Heart left ventricle (tissue), 13 donors: Measurements from ENCODE around the gene PRRT2.

Experiments
- CTCF ChIP-seq, 12 donors: fragments of 200-600 bp; sonication (generic) in 4 of 12; IDR thresholded peaks; one replicate each; pipeline versions ENCODE4 v1.5.0 to v1.8.0; 2018 to 2022; ENCODE audit warnings: antibody characterized with exemption in 12 of 12, mild to moderate bottlenecking in 5 of 12
- POLR2A ChIP-seq, 2 donors: fragments of 450-650 bp; IDR thresholded peaks; one replicate each; pipeline ENCODE4 v1.6.1; 2017; ENCODE audit warnings: antibody characterized with exemption in 2 of 2, mild to moderate bottlenecking in 2 of 2, moderate library complexity in 2 of 2
- donor health status: ischemic (EF 13 %, LVEDD 7.1; RV severe dilation, severe dysfunction).
- donor health status: DM: no; HTN: yes; CAD: no.
- donor health status: DM: no; HTN: no; CAD: no.
- donor health status: ischemic (EF 25% LVEDD 6.9; RV normal size, moderate dysfunction).
- donor health status: ischemic (EF 25% LVEDD 5.7; RV mildly dilated, moderate dysfunction).
- donor health status: ischemic (EF 35%, LVEDD 5.7; RV mildly dilated, moderate dysfunction).
- donor health status: nonischemic (EF 11% LVEDD 7.7; RV severe dilation, severe dysfunction).
- donor health status: DM: yes; HTN: yes; CAD: no.
- donor health status: PGD.
- donor health status: ischemic (EF 29% LVEDD 5.4; RV normal size, mild dysfunction).
- donor health status: nonischemic (EF 23%, LVEDD 6.1; RV moderate dilation, normal function).

DNA sequence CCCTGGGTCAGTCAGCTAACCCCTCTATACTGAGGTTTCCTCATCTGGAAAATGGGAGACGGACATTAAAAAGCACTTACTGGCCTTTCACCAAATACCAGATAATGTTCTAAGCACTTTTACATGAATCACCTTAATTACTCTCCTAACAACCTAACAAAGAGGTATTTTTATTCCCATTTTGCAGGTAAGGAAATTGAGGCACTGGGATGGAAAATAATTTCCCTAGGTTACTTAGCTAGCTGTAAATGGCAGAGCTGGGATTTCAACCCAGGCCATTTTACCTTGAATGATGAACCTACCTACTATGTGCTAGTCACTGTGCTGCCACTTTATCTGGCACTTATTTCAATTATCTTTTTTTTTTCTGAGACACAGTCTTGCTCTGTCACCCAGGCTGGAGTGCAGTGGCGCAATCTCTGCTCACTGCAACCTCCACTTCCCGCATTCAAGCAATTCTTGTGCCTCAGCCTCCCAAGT lies 17.7 kb upstream of the PRRT2 start:
- TF ChIP-seq CTCF (IDR thresholded peaks at IDR 0.05) = no peak
- TF ChIP-seq POLR2A (IDR thresholded peaks at IDR 0.05) = no peak
